NB4 (cell line): ENCODE data around the gene CTTN.

Experiments used
- DNase-seq: peaks from one replicate; pipeline ENCODE4 v3.0.0; 2010; ENCODE audit warnings: low read depth
- H3K4me3 ChIP-seq: one replicate; pipeline ENCODE4 v1.5.1; 2011; ENCODE audit warnings: mild to moderate bottlenecking, low read depth, low read length, moderate library complexity
- MYC ChIP-seq: IDR thresholded peaks from 2 replicates; pipeline ENCODE4 v1.6.1; 2011; ENCODE audit warnings: low read depth, low read length
- POLR2A ChIP-seq: IDR thresholded peaks from 2 replicates; pipeline ENCODE4 v1.6.1; 2011; ENCODE audit warnings: mild to moderate bottlenecking; ENCODE audit not compliant: insufficient read length; ENCODE audit errors: extremely low read depth
- TF ChIP-seq, protein P1 (sequence below): IDR thresholded peaks from 2 replicates; pipeline ENCODE4 v1.6.1; 2011; ENCODE audit warnings: low read depth, low read length
- TF ChIP-seq, protein P2 (sequence below): IDR thresholded peaks from one replicate; pipeline ENCODE4 v1.5.1; 2012; ENCODE audit warnings: low read depth, low read length

Gene CTTN

DNA sequence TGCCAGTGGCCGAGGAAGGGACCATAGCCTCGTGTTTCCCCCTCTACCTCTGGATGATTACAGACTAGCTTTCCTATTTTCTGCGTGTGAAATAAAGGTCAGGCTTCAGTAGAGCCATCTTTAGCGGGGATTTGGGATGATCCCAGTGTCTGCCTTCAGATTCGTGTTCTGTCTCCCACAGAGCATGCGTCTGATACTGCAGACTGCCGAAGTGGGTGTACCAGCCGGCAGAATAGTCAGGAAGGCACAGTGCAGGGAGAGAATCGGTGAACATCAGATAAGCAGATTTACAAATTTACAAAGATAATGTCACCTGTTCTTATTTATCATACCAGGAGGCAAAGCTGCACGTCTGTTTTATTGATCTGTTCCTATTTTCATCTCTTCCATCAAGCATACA, 11.1 kb downstream of the CTTN start:
- DNase-seq: no peak
- TF ChIP-seq POLR2A (no peak), MYC (no peak)
- TF ChIP-seq, protein P1, sequence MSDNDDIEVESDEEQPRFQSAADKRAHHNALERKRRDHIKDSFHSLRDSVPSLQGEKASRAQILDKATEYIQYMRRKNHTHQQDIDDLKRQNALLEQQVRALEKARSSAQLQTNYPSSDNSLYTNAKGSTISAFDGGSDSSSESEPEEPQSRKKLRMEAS: no peak
- TF ChIP-seq, protein P2, sequence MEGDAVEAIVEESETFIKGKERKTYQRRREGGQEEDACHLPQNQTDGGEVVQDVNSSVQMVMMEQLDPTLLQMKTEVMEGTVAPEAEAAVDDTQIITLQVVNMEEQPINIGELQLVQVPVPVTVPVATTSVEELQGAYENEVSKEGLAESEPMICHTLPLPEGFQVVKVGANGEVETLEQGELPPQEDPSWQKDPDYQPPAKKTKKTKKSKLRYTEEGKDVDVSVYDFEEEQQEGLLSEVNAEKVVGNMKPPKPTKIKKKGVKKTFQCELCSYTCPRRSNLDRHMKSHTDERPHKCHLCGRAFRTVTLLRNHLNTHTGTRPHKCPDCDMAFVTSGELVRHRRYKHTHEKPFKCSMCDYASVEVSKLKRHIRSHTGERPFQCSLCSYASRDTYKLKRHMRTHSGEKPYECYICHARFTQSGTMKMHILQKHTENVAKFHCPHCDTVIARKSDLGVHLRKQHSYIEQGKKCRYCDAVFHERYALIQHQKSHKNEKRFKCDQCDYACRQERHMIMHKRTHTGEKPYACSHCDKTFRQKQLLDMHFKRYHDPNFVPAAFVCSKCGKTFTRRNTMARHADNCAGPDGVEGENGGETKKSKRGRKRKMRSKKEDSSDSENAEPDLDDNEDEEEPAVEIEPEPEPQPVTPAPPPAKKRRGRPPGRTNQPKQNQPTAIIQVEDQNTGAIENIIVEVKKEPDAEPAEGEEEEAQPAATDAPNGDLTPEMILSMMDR: no peak
- no peak overlapping the region for H3K4me3 ChIP-seq

DNA sequence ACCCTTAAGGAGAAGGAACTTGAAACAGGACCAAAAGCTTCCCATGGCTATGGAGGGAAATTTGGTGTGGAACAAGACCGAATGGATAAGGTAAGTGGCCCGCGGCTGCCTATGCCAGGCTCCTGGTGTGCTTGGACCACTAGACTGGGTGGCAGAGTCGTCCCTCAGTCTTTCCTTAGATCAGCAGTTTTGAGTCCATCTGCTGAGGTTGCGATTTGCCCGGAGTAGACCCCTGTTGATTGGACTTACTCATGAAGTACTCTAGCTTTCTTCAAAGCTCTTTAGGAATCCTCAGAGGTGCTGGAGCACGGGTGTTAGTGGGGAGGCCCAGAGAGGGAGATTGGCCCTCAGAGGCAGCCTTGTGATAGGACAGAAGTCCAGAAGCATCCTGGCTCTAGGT, 11.5 kb downstream of the CTTN start:
- TF ChIP-seq, protein P1: no peak
- TF ChIP-seq MYC (no peak), POLR2A (no peak)
- TF ChIP-seq, protein P2: no peak
- no peak overlapping the region for H3K4me3 ChIP-seq
- DNase-seq: no peak

DNA sequence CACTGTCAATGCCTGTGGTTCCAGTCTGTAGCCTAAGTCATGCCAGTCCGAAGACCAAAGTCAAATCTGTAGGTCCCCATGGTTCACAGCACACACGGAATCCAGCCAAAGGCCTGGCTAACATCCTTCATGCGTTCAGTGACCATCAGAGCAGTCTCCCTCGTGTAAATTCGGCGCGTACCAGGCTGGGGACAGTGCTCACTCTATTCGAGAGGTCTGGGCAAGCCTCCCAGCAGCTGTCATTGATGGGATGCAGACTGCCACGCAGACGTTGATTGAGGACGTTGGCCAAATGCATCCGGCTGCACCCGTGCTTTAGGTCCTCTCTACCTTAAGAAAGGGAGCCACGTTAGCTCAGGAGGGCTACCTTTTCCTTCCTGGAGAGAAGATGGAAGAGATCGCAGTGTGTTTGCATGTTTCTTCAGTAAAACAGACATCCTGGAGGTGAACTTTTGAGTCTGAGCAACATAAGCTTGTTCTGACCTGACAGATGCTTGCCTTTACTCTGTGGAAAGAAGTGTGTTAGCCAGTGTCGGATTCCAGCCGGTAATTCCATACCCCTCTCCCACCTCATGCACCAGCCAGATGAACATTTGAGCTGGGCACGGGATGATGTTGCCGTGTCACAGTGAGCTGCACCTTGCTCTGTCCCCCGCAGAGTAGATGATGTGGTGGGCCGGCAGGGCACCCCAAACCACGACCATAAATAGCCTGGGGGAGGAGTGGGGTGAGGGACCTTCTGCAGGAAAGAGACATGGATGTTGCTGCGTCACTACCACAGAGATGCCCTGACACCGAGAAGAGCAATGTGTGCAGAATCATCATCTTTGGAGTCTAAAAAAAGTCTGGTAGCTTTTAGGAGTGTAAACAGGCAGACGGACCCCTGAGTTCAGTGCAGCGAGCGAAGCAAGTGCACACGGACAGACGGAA, 12.2 kb downstream of the CTTN start:
- no peak for DNase-seq

DNA sequence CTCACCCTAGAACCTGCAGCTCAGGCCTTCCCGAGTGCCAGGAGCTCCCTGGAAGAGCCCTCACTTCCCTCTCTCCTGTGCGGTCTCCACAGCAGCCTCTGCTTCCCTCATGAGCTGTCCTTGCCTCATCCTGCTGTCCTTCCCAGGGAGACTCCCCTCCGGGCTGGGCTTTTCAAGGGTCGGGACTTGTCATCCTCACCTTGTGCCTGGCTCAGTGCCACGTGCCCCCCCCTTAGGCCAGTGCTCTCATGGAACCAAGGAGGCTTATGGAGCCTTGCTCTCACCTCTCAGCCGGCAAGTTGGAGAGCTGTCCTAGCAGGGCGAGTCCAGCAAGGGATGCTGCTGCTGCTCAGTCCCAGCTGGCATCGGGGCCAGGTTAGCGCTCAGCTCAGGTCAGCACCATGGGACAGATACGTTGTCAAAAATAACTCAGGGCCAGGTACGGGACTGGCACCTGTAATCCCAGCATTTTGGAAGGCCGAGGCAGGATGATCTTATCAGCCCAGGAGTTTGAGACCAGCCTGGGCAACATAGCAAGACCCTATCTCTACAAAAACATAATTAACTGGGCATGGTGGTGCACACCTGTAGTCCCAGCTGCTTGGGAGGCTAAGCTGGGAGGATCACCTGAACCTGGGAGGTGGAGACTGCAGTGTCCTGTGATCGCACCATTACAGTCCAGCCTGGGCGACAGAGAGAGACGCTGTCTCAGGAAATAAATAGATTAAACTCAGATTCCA, 13.6 kb downstream of the CTTN start:
- no peak overlapping the region for H3K4me3 ChIP-seq
- TF ChIP-seq POLR2A (no peak), MYC (no peak)
- TF ChIP-seq, protein P2: no peak
- TF ChIP-seq, protein P1: no peak
- DNase-seq: no peak

More for the DNA sequence above, 12.2 kb downstream of the CTTN start:
- H3K4me3 ChIP-seq: no peak overlapping the region
- TF ChIP-seq, protein P1: no peak
- TF ChIP-seq, protein P2: no peak
- TF ChIP-seq MYC: no peak
- no peak for TF ChIP-seq POLR2A

DNA sequence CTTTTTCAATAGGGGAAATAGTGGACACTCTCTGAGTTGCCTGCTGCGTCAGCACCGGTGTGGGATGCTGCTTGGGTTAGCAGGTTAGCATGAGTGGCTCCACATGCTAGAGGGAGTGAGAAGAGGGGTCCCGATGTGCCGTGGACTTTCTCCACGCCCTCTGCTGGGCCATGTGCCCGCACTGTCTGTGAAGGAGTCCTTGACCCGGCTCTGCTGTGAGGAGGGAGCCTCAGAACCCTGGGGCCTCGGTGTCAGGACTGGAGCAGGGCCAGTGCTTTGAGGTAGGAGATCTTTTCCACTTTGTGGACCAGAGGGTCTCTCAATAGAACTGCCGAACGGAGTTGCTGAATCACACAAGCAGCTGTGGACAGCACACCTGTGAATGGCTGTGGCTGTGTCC, 14.8 kb downstream of the CTTN start:
- TF ChIP-seq POLR2A (no peak), MYC (no peak)
- TF ChIP-seq, protein P1: no peak
- TF ChIP-seq, protein P2: no peak
- H3K4me3 ChIP-seq: no peak overlapping the region
- no peak for DNase-seq
